Kidney (tissue), 14 donors: ENCODE data around the gene OBSCN. TPM values are rescaled to one million over a fixed set of nuclear protein-coding genes. Genes with fewer than 3 reads are reported as not detected.

Experiments used
- DNase-seq, 5 donors: peaks; one replicate each; pipeline ENCODE4 v3.0.0-alpha.2; 2013 to 2020
- FAIRE-seq: peaks from 2 replicates; lab custom pipeline; 2012; peaks lifted over from hg19 to GRCh38; lab: Jason Lieb, UNC
- H3K27ac ChIP-seq, 2 donors: one replicate each; pipeline ENCODE4 v1.7.0; 2013; ENCODE audit warnings: low read depth in 2 of 2, low read length in 2 of 2, inconsistent platforms in 1 of 2
- H3K27me3 ChIP-seq: one replicate; pipeline ENCODE4 v1.7.1; 2013; ENCODE audit warnings: low read length, inconsistent platforms; ENCODE audit not compliant: control insufficient read depth, insufficient read depth
- H3K36me3 ChIP-seq, 3 donors: one replicate each; pipeline versions ENCODE4 v1.7.0 to v1.7.1; 2013; ENCODE audit warnings: low read length in 3 of 3, control low read depth in 1 of 3, inconsistent platforms in 1 of 3; ENCODE audit not compliant: insufficient read depth in 3 of 3, control insufficient read depth in 2 of 3
- H3K4me1 ChIP-seq, 3 donors: one replicate each; pipeline versions ENCODE4 v1.7.0 to v1.7.1; 2013; ENCODE audit warnings: low read length in 3 of 3, inconsistent platforms in 1 of 3, low read depth in 1 of 3; ENCODE audit not compliant: control insufficient read depth in 2 of 3, insufficient read depth in 2 of 3
- H3K4me3 ChIP-seq, 3 donors: one replicate each; pipeline versions ENCODE4 v1.7.0 to v1.8.1; 2013; ENCODE audit warnings: low read length in 3 of 3, control low read depth in 1 of 3, inconsistent platforms in 1 of 3
- H3K9ac ChIP-seq, 3 donors: one replicate each; pipeline versions ENCODE4 v1.7.0 to v1.7.1; 2013; ENCODE audit warnings: low read length in 3 of 3, control low read depth in 1 of 3, inconsistent platforms in 1 of 3
- H3K9me3 ChIP-seq, 3 donors: one replicate each; pipeline versions ENCODE4 v1.7.0 to v1.7.1; 2013; ENCODE audit warnings: low read length in 3 of 3, control low read depth in 1 of 3, inconsistent platforms in 1 of 3; ENCODE audit not compliant: control insufficient read depth in 2 of 3, insufficient read depth in 1 of 3
- intact Hi-C: fragments of 100-400 bp; cut with DNase I; formaldehyde crosslinking; loops from one replicate; pipeline ENCODE4 v1.11.1; 2022
- polyA plus RNA-seq: library from polyadenylated mRNA; stranded (reverse); fragments of 350-450 nt; fragmentation: Illumina TruSeq; extraction: RNeasy Lipid Tissue Mini Kit (QIAGEN cat#74804); gene quantifications from one replicate; pipeline ENCODE4 v1.2.3, GENCODE V29; 2014; ENCODE audit warnings: low read depth, low replicate concordance; ENCODE audit not compliant: insufficient read depth
- total RNA-seq: library from RNA; stranded (reverse); fragmentation: NEBNext Ultra II Directional; extraction: Animal tissue kit (Norgen Biotek cat#: 25700); gene quantifications from one replicate; pipeline ENCODE4 v1.2.1, GENCODE V29; 2021
- TF ChIP-seq, protein P1 (sequence below): IDR thresholded peaks from 3 replicates; pipeline ENCODE4 v1.5.1; 2012; ENCODE audit warnings: mild to moderate bottlenecking, moderate library complexity, borderline replicate concordance; ENCODE audit not compliant: insufficient read depth; ENCODE audit errors: extremely low read depth
- donor health status: control.
- donor health status: control.
- donor health status: control.
- donor health status: control.
- donor health status: control.
- donor health status: DM: yes; HTN: yes; CAD: no.
- donor health status: Normal renal cell carcinoma (clear cell type).

OBSCN gene
- total and polyA plus RNA-seq, 2 donors from 2014 or later = 14.5 to 30.0 TPM

DNA sequence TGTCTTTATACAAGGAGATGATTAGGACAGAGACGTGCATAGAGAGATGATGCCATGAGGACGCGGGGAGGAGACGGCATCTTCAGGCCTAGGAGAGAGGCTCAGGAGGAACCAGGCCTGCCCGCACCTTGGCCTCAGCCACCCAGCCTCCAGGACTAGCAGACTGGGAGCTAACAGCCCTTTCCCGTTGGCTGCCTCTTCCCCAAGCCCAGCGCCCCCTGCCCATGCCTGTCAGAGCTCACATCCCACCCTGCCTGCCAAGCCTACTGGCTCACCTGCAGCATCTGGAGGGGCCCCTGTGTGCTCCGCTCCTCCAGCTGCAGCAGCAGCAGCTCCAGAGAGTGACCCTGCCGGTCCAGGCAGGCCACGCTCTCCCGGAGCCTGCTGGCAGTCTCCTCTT lies 202.8 kb downstream of the OBSCN start:
- Histone ChIP-seq H3K27me3 (no peaks in the 10 kb centered on the region), H3K9me3 (no peaks in the 10 kb centered on the region), H3K4me3 (no peak overlapping the region), H3K9ac (no peak overlapping the region), H3K4me1 (peaks cover 0 to 12% (median under 1%) of the 10 kb centered on the region in 3 donors), H3K27ac (no peak overlapping the region), H3K36me3 (no peaks in the 10 kb centered on the region)
- FAIRE-seq (no peak), DNase-seq (no peak)
- intact Hi-C loops = no loop called here
- TF ChIP-seq, protein P1, sequence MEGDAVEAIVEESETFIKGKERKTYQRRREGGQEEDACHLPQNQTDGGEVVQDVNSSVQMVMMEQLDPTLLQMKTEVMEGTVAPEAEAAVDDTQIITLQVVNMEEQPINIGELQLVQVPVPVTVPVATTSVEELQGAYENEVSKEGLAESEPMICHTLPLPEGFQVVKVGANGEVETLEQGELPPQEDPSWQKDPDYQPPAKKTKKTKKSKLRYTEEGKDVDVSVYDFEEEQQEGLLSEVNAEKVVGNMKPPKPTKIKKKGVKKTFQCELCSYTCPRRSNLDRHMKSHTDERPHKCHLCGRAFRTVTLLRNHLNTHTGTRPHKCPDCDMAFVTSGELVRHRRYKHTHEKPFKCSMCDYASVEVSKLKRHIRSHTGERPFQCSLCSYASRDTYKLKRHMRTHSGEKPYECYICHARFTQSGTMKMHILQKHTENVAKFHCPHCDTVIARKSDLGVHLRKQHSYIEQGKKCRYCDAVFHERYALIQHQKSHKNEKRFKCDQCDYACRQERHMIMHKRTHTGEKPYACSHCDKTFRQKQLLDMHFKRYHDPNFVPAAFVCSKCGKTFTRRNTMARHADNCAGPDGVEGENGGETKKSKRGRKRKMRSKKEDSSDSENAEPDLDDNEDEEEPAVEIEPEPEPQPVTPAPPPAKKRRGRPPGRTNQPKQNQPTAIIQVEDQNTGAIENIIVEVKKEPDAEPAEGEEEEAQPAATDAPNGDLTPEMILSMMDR = no peak

DNA sequence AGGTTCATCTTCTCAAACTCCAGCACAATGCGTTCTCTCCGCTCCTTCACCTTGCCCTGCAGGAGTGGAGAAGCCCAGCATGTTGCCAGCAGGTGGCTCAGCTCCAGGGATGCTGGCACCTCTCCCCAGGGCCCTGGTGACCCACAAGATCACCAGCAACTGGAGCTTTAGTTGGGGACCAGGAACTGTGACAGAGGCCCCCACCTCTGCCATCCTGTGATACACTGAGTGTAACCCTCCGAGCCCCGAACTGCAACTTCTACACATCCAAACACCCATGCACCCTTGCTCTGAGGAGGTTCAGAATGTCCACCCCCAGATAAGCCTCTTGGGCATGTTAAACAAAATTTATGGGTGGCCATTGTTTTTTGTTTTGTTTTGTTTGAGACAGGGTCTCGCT lies 203.3 kb downstream of the OBSCN start:
- no peak for FAIRE-seq

DNA sequence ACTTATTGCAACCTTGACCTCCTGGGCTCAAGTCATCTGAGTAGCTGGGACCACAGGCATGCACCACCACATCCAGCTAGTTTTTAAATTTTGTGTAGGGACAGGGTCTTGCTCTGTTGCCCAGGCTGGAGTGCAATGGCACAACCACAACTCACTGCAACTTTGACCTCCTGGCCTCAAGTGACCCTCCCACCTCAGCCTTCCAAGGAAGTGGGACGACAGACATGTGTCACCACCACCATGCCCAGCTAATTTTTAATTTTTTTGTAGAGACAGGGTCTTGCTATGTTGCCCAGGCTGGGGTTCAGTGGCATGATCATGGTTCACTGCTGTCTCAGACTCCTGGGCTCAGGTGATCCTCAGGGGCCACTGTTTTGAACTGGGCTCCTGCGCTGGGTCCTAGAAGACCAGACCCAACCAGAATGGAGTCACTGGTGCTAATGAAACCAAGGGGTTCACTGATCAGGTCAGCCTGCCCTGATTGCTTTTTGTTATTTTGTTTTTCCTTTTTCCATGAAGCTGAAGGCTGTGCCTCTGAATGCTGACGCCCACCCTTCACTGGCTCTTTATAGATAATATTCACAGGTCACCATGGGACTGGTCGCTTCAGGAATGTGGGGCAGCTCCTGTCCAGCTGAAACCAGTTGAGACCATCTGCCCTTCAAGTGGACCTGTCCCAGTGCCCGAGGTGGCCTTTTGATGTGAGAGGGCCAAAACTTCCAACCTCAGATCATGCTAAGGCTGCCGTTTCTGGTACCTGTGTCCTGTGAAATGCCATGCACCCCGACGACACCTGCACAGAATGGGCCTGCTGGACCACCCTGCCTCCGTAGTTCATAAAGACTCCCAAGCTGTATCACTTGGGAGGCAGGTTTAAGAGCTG lies 203.9 kb downstream of the OBSCN start:
- H3K9me3 ChIP-seq = no peaks in the 10 kb centered on the region
- H3K4me3 ChIP-seq = no peak overlapping the region
- intact Hi-C loops = no loop called here
- no peaks in the 10 kb centered on the region for H3K36me3 ChIP-seq
- no peak for DNase-seq
- H3K27ac ChIP-seq = no peak overlapping the region
- no peaks in the 10 kb centered on the region for H3K27me3 ChIP-seq
- TF ChIP-seq, protein P1 = no peak
- no peak for FAIRE-seq
- H3K4me1 ChIP-seq = peaks cover 0 to 15% (median 0%) of the 10 kb centered on the region in 3 donors
- H3K9ac ChIP-seq = no peak overlapping the region

More for the DNA sequence above, 203.3 kb downstream of the OBSCN start:
- H3K4me3 ChIP-seq = no peak overlapping the region
- peaks cover 0 to 15% (median 0%) of the 10 kb centered on the region in 3 donors for H3K4me1 ChIP-seq
- no peak overlapping the region for H3K9ac ChIP-seq
- no peaks in the 10 kb centered on the region for H3K9me3 ChIP-seq
- no peaks in the 10 kb centered on the region for H3K27me3 ChIP-seq
- TF ChIP-seq, protein P1 = no peak
- H3K27ac ChIP-seq = no peak overlapping the region
- H3K36me3 ChIP-seq = no peaks in the 10 kb centered on the region
- intact Hi-C loops = no loop called here
- no peak for DNase-seq
